ENCODE data around the gene RCN2. TPM values are rescaled to one million over a fixed set of nuclear protein-coding genes. Genes with fewer than 3 reads are reported as not detected.

The RCN2 gene
- total and polyA plus RNA-seq, 2 of the 8 experiments (the other 6 are each of a cell fraction or from before 2014, with no cell fraction given): 65.6 to 137 TPM

- TF ChIP-seq ATF2 (IDR thresholded peaks at IDR 0.05; ENCODE audit: low read length): no peak
- no peak for TF ChIP-seq BACH1 (IDR thresholded peaks at IDR 0.05; ENCODE audit: low read length)
- TF ChIP-seq SP4 (IDR thresholded peaks at IDR 0.05; ENCODE audit: low read length): no peak
- no peak for TF ChIP-seq USF2 (IDR thresholded peaks at IDR 0.05; ENCODE audit: low read length)
- no peak for TF ChIP-seq TBP (IDR thresholded peaks at IDR 0.05; ENCODE audit: low read depth, low read length)
- no peak for TF ChIP-seq CBX5 (IDR thresholded peaks at IDR 0.05; ENCODE audit: low read depth, low read length)
These were observed 29.9 kb downstream of the RCN2 start (continued) for GRCh38 chr15:76961268-76962011.

Data from H1 (cell line).